ENCODE measurements around the gene ADAMTSL2.

DNA sequence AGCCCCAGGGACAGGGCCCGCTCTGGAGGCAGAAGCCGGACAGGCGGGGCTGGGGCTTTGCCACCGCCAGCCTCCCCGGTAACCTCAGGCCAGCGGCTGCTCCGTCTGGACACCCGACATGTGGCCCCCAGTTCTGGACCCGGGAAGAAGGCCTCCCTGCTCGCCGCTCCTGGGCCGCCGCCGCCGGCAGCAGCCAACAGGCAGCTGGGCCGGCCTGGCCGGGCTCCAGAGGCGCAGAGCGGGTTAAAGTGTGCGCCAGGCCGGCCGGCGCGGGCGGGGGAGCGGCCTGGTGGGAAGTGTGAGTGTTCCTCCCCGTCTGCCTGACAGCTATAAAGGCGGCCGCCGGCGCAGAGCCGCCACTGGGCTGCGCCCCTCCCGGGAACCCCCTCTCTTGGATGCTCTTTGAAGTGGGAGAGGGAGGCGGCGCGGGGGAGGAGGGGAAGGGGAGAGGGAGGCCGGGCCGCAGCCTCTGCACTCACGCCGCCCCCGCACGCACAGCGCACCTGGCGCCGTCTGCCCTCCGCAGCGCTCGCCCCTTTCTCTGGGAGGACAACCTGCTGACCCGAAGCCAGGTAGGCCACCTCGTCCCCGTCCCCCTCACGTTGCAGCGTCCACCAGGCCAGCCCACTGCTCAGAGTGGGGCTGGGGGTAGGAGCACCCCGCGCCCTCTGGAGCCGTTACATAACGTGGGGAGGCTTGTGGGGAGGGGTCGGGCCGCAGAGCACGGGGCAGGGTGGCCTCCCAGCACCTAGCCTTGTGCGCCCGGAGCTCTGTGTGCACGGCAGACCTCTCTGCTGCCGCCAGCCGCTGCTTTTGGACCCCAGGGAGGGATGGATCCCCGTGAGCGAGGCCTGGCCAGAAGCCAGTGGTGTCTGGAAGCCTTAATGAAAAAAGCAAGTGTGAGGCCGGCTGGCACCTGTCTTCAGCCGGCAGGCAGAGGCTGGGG lies at the start of gene ADAMTSL2:
- no peak for TF ChIP-seq EZH2 (IDR thresholded peaks at IDR 0.05; ENCODE audit: borderline replicate concordance)
- no peak for TF ChIP-seq EZH2phosphoT487 (IDR thresholded peaks at IDR 0.05; ENCODE audit: low read depth, severe bottlenecking, unreplicated experiment)
- TF ChIP-seq, protein P1, sequence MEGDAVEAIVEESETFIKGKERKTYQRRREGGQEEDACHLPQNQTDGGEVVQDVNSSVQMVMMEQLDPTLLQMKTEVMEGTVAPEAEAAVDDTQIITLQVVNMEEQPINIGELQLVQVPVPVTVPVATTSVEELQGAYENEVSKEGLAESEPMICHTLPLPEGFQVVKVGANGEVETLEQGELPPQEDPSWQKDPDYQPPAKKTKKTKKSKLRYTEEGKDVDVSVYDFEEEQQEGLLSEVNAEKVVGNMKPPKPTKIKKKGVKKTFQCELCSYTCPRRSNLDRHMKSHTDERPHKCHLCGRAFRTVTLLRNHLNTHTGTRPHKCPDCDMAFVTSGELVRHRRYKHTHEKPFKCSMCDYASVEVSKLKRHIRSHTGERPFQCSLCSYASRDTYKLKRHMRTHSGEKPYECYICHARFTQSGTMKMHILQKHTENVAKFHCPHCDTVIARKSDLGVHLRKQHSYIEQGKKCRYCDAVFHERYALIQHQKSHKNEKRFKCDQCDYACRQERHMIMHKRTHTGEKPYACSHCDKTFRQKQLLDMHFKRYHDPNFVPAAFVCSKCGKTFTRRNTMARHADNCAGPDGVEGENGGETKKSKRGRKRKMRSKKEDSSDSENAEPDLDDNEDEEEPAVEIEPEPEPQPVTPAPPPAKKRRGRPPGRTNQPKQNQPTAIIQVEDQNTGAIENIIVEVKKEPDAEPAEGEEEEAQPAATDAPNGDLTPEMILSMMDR (IDR thresholded peaks at IDR 0.05; ENCODE audit: poor library complexity) = no peak

Data from hepatocyte (in vitro differentiated cells).